Stimulated activated CD4-positive, alpha-beta T cell treated with anti-CD3 and anti-CD28 coated beads, TNF-alpha, amount 100 ng/mL, for 4 hours (primary cell): ENCODE measurements around the gene PRKD3.

Experiments used
- DNase-seq, 3 experiments: peaks; one replicate each; pipeline ENCODE4 v3.0.0-alpha.2; 2020; ENCODE audit warnings: low read depth in 3 of 3

Gene PRKD3

GRCh38 chr2:37324786-37325624, at the start of gene PRKD3:
Gene PRKD3 (minus strand): TSS chr2:37324833. CDS start chr2:37316524, 8,309 bp downstream.
- peak in 2 of 3 experiments; percentile 15 to 50 for DNase-seq

DNA sequence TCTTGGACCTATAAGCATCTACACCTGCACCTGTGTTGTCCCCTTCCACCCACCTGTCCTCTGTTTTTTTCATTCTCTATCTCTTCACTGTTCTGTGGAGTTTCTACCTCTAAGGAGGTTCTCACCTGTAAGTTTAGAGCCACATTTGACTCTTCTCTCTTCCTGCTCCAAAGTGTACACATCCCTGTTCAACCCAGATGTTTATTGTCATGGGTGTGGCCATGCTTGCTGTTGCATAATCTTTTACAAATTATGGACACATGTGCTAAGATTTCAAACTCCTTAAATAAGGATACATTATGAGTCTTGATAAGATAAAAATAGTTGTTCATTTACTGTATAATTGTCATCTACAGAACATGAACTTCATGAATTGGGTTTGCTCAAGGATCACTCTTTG, 47.4 kb upstream of the PRKD3 start:
- DNase-seq = no peak

DNA sequence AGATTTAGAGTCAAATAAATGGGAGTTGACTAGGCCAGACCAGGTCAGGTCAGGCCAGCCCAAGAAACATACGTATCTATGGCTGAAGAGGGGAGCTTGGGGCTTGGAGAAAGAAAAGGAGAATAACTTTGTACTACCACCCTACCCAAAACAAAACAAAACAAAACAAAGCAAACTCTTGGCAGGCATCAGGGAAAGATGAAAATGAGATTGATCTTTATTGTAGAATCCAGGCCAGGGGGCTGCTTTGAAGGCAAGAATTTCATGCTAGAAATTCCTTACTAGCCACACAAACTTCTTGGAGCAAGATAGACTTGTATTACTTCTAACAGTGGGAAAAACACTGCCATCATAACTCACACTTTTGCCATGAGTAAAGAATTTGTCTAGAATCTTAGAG, 46.0 kb upstream of the PRKD3 start:
- no peak for DNase-seq

GRCh38 chr2:37367984-37368383, 43.4 kb upstream of the PRKD3 start:
- peak in 1 of 3 experiments; percentile 13 for DNase-seq

DNA sequence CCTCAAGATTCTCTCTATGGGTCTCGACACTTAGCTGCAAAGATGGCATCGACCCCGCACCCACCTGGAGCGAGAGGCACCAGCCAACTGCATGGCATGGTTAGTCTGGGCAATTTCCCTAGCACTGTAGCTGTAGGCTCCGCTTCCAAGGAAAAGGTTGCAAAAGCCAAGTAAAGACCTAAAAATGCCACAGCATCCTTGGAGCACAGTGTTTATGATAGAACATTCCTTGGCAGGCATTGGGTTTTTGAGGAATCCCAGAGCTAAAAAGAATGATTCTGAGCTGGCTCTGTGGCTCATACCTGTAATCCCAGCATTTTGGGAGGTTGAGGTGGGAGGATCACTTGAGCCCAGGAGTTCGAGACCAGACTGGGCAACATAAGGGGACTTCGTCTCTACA, 42.7 kb upstream of the PRKD3 start:
- DNase-seq = no peak

DNA sequence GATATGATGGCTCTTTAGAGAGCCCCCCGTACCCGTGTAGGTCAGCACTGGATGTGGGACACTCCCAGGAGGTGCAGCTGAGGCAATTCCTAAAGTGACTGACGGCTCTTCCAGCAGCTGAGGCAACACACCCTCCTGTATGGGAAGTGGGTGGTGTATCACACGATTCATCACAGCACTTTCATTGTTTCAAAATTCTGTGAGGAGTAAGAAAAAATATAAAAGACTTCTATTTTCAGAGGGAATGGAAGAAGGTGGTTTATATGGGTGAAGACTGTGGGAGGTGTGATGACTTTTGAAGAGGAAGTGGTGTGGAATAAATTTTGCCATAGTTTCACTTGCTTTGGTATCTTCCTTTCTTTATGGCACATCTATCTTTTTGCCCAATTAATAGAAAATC, 42.1 kb upstream of the PRKD3 start:
- DNase-seq = no peak

DNA sequence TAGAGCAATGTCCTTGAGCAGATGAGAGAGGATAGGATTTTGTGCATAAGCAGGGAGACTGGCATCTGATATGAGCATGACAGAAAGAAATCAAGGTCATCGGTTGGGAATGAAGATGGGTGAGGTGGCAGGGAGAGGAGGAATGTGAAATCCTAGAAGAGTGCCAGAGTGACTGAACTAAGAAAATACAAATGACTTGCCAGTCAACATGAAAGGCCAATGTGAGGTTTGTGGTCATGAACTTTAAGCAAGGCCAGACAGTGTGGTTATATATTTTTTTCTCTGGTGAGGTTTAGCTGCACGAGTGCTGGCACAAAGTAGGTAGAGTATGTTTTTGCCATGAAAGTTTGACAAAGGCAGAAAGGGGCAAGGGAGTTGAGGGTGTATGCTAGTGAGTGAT, 41.0 kb upstream of the PRKD3 start:
- DNase-seq = no peak

DNA sequence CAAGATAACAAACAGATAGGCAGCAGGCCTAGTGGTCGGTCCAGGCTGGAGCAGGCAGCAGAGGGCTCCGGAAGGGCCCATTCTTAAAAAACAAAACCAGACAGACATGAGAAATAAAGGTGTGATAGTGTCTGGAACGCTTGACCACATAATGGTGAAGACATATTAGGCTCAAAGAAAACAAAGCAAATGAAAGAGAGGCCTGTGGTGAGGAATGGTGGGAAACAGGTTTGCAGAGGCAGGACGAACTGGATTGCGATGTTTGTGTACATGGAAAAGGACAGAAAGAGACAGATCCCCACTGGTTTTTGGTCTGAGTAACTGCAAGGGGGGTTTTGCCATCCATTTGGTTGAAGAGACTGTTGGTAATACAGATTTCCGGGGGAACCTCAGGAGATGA, 39.7 kb upstream of the PRKD3 start:
- DNase-seq = no peak

DNA sequence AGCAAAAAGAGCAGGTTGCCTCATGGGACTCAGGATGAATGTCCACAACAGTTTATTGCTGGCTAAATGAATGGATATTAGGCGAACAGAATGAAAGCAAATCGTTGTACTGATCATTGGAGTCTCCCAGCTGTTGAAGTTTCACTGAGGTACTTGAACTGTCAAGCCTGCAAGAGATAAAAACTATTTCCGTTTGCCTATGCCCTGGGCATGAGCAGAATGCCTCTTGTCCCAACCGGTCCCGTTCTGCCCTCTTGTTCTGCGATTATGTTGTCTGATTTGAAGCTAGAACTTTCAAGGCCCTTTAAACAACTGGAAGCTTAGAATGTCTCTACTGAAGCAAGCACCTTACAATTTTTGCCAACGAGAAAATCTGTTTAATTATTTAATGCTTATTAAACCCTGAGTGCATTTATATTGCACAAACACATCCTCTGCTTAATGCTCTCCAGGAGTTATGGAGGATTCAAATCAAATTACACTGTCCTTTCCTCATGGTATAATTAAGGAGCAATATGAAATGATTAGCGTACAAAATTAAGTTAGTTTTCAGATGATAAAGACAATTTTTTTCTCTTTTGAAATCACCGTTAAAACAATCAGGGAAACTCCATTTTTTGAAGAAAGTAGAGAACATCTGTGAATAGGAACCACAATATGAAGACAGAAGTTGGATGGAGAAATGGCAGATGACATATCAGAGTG, 37.5 kb upstream of the PRKD3 start:
- no peak for DNase-seq

DNA sequence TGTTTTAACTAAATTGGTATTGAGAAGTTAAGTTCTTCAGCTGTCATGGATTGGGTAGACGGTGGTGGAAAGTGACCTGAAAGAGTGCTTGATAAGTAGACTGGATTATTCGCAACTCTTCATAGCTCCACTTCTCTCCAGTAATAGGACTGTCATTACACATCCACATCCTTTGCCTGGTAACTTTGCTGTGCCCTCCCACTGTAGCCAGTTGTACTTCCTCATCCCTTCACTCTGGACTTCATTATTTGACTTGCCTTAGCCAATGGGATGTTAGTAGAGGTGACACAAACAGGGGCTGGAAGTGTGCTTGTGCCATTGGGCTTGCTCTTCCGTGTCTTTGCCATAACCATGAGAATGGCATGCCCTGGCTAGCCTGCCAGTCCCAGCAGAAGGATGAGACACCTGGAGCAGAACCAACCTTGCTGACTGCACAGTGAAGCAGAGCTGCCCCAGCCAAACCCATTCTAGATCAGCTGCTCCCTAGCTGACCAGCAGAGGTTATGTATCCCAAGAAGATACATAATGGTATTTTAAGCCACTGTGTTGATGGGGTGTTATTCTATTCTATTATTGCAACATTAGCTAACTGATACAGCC, 36.7 kb upstream of the PRKD3 start:
- no peak for DNase-seq

DNA sequence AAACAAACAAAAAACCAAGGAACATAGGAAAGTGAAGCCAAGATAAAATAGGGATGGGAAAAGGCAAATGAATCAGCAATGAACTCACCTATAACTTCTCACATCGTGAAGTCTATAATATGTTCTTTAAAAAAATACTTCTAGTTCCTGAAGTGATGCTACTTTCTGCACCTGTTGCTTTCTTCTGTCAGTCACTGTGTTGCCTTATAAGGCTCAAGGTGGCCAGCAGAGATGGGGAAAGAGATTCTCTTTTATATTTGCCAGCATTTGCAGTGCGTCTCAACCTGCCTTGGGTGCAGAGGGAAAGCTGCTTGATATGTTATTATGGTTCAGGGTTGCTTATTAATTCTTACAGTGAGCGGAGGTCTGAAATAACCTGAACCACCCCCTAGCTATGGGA, 33.8 kb upstream of the PRKD3 start:
- DNase-seq = no peak

DNA sequence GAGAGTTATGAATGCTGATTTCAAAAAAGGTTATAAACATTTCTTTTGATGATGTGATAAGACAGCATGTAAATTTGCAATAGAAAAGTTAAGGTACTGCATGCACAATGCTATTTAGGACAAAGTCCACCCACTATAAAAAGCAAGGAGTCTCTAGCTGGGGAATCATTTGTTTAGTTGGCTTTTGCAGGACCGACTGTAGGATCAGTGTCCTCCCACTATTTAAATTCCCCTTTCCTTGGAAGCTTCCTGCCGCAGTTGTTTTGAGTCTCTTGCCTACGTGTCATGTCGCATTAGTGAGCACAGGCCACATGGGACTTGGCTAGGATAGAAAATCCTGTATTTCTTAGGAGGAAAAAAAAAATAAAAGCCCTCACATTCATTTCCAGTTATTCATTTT, 32.9 kb upstream of the PRKD3 start:
- no peak for DNase-seq

DNA sequence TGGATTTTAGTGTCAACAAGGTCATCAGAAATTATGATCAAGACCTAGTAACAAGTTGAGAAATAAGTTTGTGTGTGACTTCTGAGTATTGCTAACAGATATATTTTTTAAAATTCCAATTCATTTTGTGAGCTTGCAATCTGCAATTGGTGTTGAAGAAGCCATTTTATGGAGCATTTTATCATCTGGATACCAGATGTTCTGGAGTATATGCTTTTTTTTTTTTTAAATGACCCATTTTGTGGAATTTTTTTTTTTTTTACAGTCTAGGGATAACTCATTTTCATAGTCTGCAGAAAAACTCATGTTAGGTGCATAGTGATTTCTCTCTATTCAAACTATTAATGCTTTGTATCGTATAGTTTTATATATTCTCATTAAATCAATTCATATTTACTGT, 32.4 kb upstream of the PRKD3 start:
- no peak for DNase-seq

- DNase-seq = no peak
Observed at GRCh38 chr2:37356299-37356698, 31.7 kb upstream of the PRKD3 start.

DNA sequence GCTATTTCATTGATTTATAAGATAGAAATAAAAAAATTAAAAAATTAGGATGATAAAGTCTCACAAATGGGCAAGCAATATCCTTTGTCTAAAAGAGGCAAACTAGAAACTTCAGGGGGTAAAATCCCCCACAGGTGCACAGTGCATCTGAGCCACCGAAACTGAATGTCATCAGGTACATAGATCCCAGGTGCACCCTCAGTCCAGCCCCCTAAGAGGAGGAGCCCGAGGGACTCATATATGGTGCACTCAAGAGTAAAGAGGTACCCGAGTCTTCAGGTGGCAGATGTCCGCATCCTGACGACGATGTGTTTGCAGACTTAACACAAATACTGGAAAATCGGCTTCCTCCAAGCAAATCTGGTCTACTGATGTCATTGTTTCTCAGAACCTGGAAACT, 31.1 kb upstream of the PRKD3 start:
- no peak for DNase-seq

- no peak for DNase-seq
Observed at GRCh38 chr2:37354531-37354930, 29.9 kb upstream of the PRKD3 start.

DNA sequence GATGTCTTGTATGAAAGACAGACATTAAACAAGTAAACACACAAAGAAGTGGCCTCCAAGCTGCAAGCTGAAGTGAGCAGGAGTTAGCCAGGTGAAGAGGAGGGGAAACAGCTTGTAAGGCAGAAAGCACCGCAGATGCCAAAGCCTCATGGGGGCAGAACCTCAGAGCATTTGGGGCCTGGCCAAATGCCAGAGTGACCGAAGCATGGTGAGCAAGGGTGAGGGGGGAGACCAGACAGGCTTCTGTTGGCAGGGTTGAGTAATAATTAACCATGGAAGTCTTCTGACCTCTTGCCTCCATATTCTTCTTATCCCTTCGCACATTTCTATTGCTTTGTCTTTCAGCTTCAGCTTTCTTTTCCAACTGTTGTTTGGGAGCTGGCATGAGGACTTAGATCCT, 25.4 kb upstream of the PRKD3 start:
- no peak for DNase-seq

DNA sequence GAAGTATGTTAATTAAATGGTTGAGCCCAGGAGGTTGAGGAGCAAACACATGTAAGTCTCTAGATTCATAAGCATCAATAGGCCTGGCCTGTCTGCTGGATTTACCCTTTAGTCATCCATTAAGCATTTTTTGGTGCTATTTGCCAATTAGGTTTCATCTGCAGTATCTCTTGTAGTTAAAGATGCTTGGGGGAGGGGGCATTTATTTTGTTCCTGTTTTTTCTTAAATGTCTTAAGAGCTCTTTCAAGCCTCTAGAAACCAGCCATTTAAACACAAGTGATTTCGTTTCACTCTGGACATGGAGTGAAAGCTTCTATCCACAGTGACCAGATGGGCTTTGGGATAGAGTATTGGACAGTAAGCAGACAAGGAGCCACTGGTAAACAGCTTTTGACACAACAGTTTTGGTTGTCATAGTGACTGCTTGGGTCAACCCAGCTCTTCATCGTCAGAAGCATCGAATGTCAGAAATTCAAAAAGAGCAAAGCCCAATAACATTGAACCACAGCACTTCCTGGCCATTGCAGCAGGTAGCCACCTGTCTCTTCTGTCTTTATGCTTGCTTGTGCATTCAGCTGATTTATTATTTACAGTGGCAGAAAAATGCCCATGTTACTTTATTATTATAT, 24.7 kb upstream of the PRKD3 start:
- DNase-seq = no peak

DNA sequence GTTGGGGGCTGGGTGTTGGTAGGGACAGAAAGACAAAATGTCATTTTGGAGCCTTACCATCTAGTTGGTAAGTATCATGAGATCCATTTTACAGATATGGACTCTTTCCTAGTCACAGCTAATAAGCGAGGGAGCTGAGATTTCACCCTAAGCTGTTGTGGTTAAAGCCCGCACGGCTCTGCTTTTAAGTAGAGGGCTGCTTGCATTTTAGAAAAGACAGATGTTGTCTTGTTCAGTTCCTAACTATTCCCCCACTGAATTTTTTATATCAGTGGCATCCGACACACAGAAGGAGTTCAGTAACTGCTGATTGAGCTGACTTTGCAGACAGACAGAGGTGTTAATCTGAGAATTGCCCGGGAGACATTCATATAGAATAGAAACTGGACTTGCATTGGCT, 23.5 kb upstream of the PRKD3 start:
- no peak for DNase-seq

DNA sequence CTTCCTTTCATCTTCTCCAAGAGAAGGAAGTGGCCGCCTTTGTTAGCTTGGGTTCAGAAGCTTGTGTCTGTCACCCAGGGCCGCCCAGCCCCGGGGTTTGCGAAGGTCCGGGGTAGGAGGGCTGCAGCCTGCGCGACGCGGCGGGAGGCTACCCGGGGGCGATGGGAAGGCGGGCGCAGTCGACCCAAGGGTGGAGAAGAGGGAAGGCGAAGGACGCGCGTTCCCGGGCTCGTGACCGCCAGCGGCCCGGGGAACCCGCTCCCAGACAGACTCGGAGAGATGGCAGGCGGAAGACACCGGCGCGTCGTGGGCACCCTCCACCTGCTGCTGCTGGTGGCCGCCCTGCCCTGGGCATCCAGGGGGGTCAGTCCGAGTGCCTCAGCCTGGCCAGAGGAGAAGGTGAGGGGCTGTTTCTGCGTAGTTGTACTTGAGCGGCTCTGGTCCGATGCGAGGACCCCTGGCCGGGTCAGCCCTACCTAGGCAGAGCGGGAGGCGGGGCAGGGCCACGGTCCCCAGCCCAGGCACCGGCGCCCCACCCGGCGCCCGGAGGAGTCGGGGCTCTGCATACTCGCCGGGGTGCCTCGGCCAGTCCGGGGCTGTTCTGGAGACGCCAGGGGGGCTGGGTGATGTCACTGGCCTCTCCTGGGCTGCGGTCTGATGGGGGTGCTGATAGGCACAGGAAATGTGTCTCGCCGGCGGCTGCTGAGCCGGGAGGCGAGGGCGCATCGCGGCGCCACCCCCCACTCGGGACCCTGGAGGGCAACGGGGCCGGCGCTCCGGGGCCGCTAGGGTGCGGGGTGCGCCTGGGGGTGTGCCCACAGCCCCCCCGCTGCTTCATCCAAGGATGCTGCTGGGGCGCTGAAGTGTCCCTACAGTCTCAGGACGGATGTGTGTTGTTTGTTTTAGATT, 20.1 kb upstream of the PRKD3 start, which contains the start of gene QPCT:
Gene QPCT, plus strand, starts transcription at position 178 of the 909 bp plus-strand sequence. Its CDS starts 102 bp downstream, at position 280.
- peak; percentile 34 to 41 (median 36) for DNase-seq
